Parathyroid adenoma (tissue), 2 donors: ENCODE data around the gene GPC5.

Experiments used
- H2AFZ ChIP-seq: fragments of 300-600 bp; sonication (generic); one replicate; pipeline ENCODE4 v1.7.0; 2017; ENCODE audit warnings: antibody characterized with exemption, mild to moderate bottlenecking
- H3K27ac ChIP-seq: fragments of 300-600 bp; sonication (generic); one replicate; pipeline ENCODE4 v1.7.0; 2017
- H3K27me3 ChIP-seq: fragments of 300-600 bp; sonication (generic); one replicate; pipeline ENCODE4 v1.7.0; 2017; ENCODE audit warnings: low read length; ENCODE audit not compliant: control insufficient read depth, insufficient read depth
- H3K36me3 ChIP-seq: fragments of 300-600 bp; sonication (generic); one replicate; pipeline ENCODE4 v1.7.0; 2017; ENCODE audit warnings: low read length; ENCODE audit not compliant: control insufficient read depth, insufficient read depth
- H3K4me1 ChIP-seq: fragments of 300-600 bp; sonication (generic); one replicate; pipeline ENCODE4 v1.7.0; 2017; ENCODE audit warnings: control low read depth
- H3K4me2 ChIP-seq: fragments of 300-600 bp; sonication (generic); one replicate; pipeline ENCODE4 v1.7.0; 2017; ENCODE audit warnings: low read length
- H3K4me3 ChIP-seq: fragments of 300-600 bp; sonication (generic); one replicate; pipeline ENCODE4 v1.7.0; 2017; ENCODE audit warnings: low read depth, low read length
- H3K79me2 ChIP-seq: fragments of 300-600 bp; sonication (generic); one replicate; pipeline ENCODE4 v1.7.0; 2017; ENCODE audit warnings: control low read depth
- H3K9ac ChIP-seq: fragments of 300-600 bp; sonication (generic); one replicate; pipeline ENCODE4 v1.7.0; 2017; ENCODE audit warnings: mild to moderate bottlenecking
- H3K9me3 ChIP-seq: fragments of 300-600 bp; sonication (generic); one replicate; pipeline ENCODE4 v1.7.0; 2017; ENCODE audit warnings: low read length; ENCODE audit not compliant: control insufficient read depth
- TF ChIP-seq, protein P1 (sequence below): fragments of 300-600 bp; sonication (generic); IDR thresholded peaks from one replicate; pipeline ENCODE4 v1.7.0; 2017; ENCODE audit warnings: antibody characterized with exemption, mild to moderate bottlenecking
- donor health status: primary hyperparathyroidism.

GPC5 gene

DNA sequence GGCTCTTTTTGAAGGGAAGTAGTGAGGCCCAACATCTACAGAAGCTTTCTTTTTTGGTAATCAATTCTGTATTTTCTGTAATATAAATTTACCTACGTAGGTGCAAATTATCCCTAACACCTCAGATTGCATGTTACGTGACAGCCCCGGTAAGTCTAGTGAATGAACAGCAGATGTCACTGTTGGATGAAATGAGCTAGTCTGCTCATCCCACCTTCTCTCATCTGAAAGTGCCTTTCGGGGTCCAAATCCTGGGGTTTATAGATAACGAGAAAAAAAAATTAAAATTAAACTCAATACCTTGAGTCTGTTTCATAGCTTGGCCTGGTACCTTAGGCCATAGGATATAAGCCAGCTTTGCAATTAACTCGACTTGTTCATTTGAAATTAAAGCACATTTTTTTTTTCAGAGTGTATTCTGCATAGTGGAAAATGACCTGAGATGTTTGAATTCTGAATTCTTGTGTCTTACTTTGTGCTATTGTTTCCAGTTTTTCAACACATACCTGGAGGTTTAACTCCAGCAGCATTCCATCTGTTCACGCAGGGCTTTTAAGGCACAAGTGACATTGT, 548.2 kb downstream of the GPC5 start:
- Histone ChIP-seq H3K27ac (no peak overlapping the region), H3K4me3 (no peak overlapping the region), H3K79me2 (no peaks in the 10 kb centered on the region)

DNA sequence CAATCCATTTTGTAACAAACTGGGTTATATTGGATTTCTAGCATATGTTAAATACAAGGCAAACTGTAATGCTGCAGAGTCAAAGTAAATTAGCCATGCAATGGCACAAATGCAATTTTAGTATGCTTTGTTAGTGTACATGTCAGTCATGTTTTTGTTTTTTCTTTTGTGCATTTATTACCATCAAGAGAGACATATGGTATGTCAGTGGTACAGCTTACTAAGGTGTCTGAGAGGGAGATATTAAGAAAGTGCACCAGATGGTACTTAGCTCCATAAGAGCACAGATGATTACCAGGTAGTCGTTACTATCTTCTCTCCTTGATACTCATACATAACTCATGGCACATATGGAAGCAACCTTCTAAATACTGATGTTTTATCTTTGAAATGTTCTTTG, 550.3 kb downstream of the GPC5 start:
- Histone ChIP-seq H3K27ac (no peak overlapping the region), H3K27me3 (no peaks in the 10 kb centered on the region), H3K9me3 (no peaks in the 10 kb centered on the region), H3K4me3 (no peak overlapping the region), H3K4me1 (no peaks in the 10 kb centered on the region), H3K4me2 (no peak overlapping the region), H3K36me3 (no peaks in the 10 kb centered on the region), H2AFZ (no peak overlapping the region), H3K79me2 (no peaks in the 10 kb centered on the region), H3K9ac (no peak overlapping the region)
- TF ChIP-seq, protein P1, sequence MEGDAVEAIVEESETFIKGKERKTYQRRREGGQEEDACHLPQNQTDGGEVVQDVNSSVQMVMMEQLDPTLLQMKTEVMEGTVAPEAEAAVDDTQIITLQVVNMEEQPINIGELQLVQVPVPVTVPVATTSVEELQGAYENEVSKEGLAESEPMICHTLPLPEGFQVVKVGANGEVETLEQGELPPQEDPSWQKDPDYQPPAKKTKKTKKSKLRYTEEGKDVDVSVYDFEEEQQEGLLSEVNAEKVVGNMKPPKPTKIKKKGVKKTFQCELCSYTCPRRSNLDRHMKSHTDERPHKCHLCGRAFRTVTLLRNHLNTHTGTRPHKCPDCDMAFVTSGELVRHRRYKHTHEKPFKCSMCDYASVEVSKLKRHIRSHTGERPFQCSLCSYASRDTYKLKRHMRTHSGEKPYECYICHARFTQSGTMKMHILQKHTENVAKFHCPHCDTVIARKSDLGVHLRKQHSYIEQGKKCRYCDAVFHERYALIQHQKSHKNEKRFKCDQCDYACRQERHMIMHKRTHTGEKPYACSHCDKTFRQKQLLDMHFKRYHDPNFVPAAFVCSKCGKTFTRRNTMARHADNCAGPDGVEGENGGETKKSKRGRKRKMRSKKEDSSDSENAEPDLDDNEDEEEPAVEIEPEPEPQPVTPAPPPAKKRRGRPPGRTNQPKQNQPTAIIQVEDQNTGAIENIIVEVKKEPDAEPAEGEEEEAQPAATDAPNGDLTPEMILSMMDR = no peak

More for the DNA sequence above, 548.2 kb downstream of the GPC5 start:
- Histone ChIP-seq H3K9ac (no peak overlapping the region), H3K4me1 (no peaks in the 10 kb centered on the region), H3K4me2 (no peak overlapping the region), H3K9me3 (no peaks in the 10 kb centered on the region), H3K36me3 (no peaks in the 10 kb centered on the region), H2AFZ (no peak overlapping the region), H3K27me3 (no peaks in the 10 kb centered on the region)
- TF ChIP-seq, protein P1 = no peak

DNA sequence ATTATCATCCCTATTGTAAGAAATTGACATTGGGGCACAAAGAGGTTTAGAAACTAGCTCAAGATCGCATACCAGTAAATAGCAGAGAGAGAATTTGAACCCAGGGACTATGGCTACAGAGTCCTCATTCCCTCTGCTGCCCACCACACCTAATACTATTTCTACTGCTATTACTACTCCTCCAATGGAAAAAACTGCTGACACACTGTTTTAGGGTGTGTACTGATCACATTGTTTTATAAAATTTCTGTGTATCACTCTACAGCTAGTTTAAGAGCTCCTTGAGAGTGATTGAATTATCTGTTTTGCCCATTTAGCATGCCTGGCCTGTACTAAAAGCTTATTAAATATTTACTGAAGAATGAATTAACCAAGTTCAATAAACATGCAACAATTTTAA, 552.4 kb downstream of the GPC5 start:
- H3K36me3 ChIP-seq = no peaks in the 10 kb centered on the region

DNA sequence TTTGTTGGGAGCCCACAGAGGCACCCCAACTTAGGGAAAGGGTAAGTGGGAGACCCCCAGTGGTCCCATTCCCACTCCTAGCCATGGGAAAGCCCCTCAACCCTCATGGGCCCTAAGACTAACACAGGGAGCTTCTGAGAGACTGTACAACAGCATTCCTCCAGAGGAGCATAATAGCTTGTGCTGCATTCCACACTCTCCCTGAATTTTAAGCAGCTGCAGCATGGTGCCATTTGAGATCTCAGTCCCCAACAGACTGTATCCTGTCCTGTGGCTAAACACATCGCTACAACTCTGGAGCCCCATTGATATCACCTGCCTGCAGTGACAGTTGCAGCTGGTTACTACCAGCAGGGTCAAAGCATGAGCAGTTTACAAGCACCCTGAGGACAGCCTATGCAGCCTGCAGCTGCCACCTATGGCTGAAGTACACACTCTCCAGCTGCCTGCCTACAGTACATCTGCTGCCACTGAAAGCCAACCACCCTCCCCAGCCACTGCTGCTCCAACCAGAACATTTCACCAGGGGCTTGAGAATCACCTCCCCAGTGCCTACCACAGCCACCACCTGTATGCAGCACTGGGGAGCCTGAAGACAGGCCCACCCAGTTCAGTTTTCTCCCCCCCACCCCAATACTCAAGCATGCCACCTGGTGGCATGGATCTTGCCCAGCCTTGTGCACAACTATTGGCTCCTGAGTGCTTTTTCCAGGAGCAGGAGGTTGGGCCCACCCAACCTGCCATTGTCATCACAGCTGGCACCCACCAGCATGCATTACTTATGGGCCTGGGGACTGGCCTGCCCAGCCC, 557.3 kb downstream of the GPC5 start:
- Histone ChIP-seq H3K36me3 (no peaks in the 10 kb centered on the region), H3K79me2 (no peaks in the 10 kb centered on the region), H3K9ac (no peak overlapping the region), H3K4me3 (no peak overlapping the region), H3K9me3 (no peaks in the 10 kb centered on the region), H3K4me1 (no peaks in the 10 kb centered on the region), H3K27me3 (no peaks in the 10 kb centered on the region), H3K27ac (no peak overlapping the region), H2AFZ (no peak overlapping the region), H3K4me2 (no peak overlapping the region)
- TF ChIP-seq, protein P1 = no peak

More for the DNA sequence above, 552.4 kb downstream of the GPC5 start:
- no peak overlapping the region for H3K27ac ChIP-seq
- H3K4me1 ChIP-seq = no peaks in the 10 kb centered on the region
- TF ChIP-seq, protein P1 = no peak
- H3K9ac ChIP-seq = no peak overlapping the region
- H3K27me3 ChIP-seq = no peaks in the 10 kb centered on the region
- no peak overlapping the region for H3K4me3 ChIP-seq
- H3K9me3 ChIP-seq = no peaks in the 10 kb centered on the region
- H3K4me2 ChIP-seq = no peak overlapping the region
- H2AFZ ChIP-seq = no peak overlapping the region
- no peaks in the 10 kb centered on the region for H3K79me2 ChIP-seq
